Cerebellar cortex (tissue), 1 donor: ENCODE measurements around the gene OSTC.

Experiments used
- DNase-seq: peaks from one replicate; pipeline ENCODE4 v3.0.0-alpha.2; 2015; ENCODE audit warnings: low spot score

The OSTC gene

DNA sequence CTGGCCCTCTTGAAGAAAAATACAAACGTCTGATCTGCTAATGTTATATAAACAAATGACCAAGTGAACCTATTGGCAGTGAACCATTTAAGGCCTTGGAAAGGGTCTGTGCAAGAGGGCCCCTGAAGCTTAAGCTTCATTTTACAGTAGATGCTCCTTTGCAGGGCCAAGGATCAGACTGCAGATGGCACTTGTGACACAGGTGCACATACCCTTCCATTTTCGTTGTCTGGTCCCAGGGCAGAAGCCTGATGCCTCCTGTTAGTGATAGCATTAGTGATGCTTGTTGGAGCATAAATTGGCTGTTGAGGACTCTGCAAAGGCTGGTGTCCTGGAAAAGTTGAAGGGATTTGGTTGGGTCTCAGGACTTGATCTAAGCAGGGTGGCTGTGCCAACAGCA, 65.9 kb downstream of the OSTC start:
- DNase-seq: no peak

DNA sequence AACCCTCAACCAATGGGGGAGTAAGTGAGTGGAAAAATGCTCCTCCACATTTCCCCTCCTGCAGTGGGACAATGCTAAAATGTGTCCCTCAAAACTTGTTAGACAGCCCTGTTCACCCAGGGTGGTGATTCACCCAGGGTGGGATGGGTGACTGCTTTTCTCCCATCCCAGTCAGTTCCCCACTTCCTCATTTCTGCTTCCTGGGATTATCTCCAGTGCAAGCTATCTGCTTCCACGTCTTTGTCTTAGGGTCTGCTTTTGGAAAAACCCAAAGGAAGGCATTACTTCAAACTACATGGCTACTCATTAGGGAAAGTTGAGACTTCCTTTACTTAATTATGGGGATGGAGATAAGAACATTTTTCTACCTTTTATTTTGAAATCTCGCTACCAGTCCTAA, 67.0 kb downstream of the OSTC start:
- no peak for DNase-seq
